ENCODE measurements around the gene A2M. TPM values are rescaled to one million over a fixed set of nuclear protein-coding genes. Genes with fewer than 3 reads are reported as not detected.

The A2M gene
- total and polyA plus RNA-seq, 2 experiments from 2014 or later, result 463 to 567 TPM

- H3K9me3 ChIP-seq (ENCODE audit: low read depth), result no peaks in the 10 kb centered on the region
- peak overlapping the region; percentile 81 for H3K4me2 ChIP-seq
- H3K36me3 ChIP-seq (replicated peaks; ENCODE audit: insufficient read depth, low read depth), result no peaks in the 10 kb centered on the region
- 57% methylated on average over 1 of the region's 1 CpG for whole genome bisulfite sequencing (ENCODE audit: low lambda C conversion rate, missing lambda C conversion rate)
- TF ChIP-seq CTCF (IDR thresholded peaks at IDR 0.05; ENCODE audit: poor library complexity) (no peak), EZH2 (IDR thresholded peaks at IDR 0.05; ENCODE audit: borderline replicate concordance) (no peak), EZH2phosphoT487 (IDR thresholded peaks at IDR 0.05; ENCODE audit: low read depth, severe bottlenecking, unreplicated experiment) (no peak)
- peak overlapping the region; percentile 43 for H3K4me3 ChIP-seq
- no peaks in the 10 kb centered on the region for H3K9me2 ChIP-seq (replicated peaks; ENCODE audit: insufficient read depth)
- peak overlapping the region; percentile 84 for H3K27ac ChIP-seq
- H3K4me1 ChIP-seq (ENCODE audit: insufficient read depth), result peaks cover 22% of the 10 kb centered on the region
- no peak for DNase-seq (ENCODE audit: low spot score)
- H4K20me1 ChIP-seq (ENCODE audit: insufficient read depth, poor library complexity, severe bottlenecking), result no peaks in the 10 kb centered on the region
- peaks cover 3% of the 10 kb centered on the region for H3K79me2 ChIP-seq
- H2AFZ ChIP-seq, result peak overlapping the region; percentile 79
- H3K27me3 ChIP-seq, result no peaks in the 10 kb centered on the region
Observed at GRCh38 chr12:9065607-9065856, 50.2 kb downstream of the A2M start.

- Histone ChIP-seq H3K4me1 (ENCODE audit: insufficient read depth) (peaks cover 22% of the 10 kb centered on the region), H2AFZ (peak overlapping the region; percentile 79), H3K9me2 (replicated peaks; ENCODE audit: insufficient read depth) (no peaks in the 10 kb centered on the region), H4K20me1 (ENCODE audit: insufficient read depth, poor library complexity, severe bottlenecking) (no peaks in the 10 kb centered on the region), H3K4me2 (peak overlapping the region; percentile 81), H3K4me3 (peak overlapping the region; percentile 62), H3K9me3 (ENCODE audit: low read depth) (no peaks in the 10 kb centered on the region), H3K27ac (peak overlapping the region; percentile 99), H3K79me2 (peaks cover 3% of the 10 kb centered on the region), H3K36me3 (replicated peaks; ENCODE audit: insufficient read depth, low read depth) (no peaks in the 10 kb centered on the region), H3K27me3 (no peaks in the 10 kb centered on the region)
- peak; percentile 93 for DNase-seq (ENCODE audit: low spot score)
- TF ChIP-seq EZH2 (IDR thresholded peaks at IDR 0.05; ENCODE audit: borderline replicate concordance) (no peak), EZH2phosphoT487 (IDR thresholded peaks at IDR 0.05; ENCODE audit: low read depth, severe bottlenecking, unreplicated experiment) (no peak), CTCF (IDR thresholded peaks at IDR 0.05; ENCODE audit: poor library complexity) (no peak)
- 10% methylated on average over 27 of the region's 45 CpGs for WGBS (ENCODE audit: low lambda C conversion rate, missing lambda C conversion rate)
Observed at GRCh38 chr12:9064815-9065606, 50.7 kb downstream of the A2M start.

- H3K4me3 ChIP-seq, result peak overlapping the region; percentile 62
- H3K36me3 ChIP-seq (replicated peaks; ENCODE audit: insufficient read depth, low read depth), result no peaks in the 10 kb centered on the region
- no peaks in the 10 kb centered on the region for H3K9me2 ChIP-seq (replicated peaks; ENCODE audit: insufficient read depth)
- H3K27me3 ChIP-seq, result no peaks in the 10 kb centered on the region
- peak; percentile 66 for TF ChIP-seq CTCF (IDR thresholded peaks at IDR 0.05; ENCODE audit: poor library complexity)
- no peak for TF ChIP-seq EZH2phosphoT487 (IDR thresholded peaks at IDR 0.05; ENCODE audit: low read depth, severe bottlenecking, unreplicated experiment)
- no peak for TF ChIP-seq EZH2 (IDR thresholded peaks at IDR 0.05; ENCODE audit: borderline replicate concordance)
- WGBS (ENCODE audit: low lambda C conversion rate, missing lambda C conversion rate), result 2% methylated on average over 36 of the region's 51 CpGs
- H3K9me3 ChIP-seq (ENCODE audit: low read depth), result no peaks in the 10 kb centered on the region
- H3K79me2 ChIP-seq, result peaks cover 3% of the 10 kb centered on the region
- peaks cover 22% of the 10 kb centered on the region for H3K4me1 ChIP-seq (ENCODE audit: insufficient read depth)
- peak overlapping the region; percentile 81 for H3K4me2 ChIP-seq
- DNase-seq (ENCODE audit: low spot score), result peak; percentile 90
- H2AFZ ChIP-seq, result peak overlapping the region; percentile 73
- no peaks in the 10 kb centered on the region for H4K20me1 ChIP-seq (ENCODE audit: insufficient read depth, poor library complexity, severe bottlenecking)
- H3K27ac ChIP-seq, result peak overlapping the region; percentile 99
Observed at GRCh38 chr12:9064201-9064814, 51.4 kb downstream of the A2M start.
